CD4-positive, alpha-beta T cell treated with Interleukin-15 for 1 hour (primary cell): ENCODE measurements around the gene GALR2.
A peak's percentile ranks its signal among the peaks of the same experiment; 100 is the strongest.

Experiments used
- DNase-seq: peaks from one replicate; pipeline ENCODE4 v3.0.0-alpha.2; 2020

GALR2 gene

DNA sequence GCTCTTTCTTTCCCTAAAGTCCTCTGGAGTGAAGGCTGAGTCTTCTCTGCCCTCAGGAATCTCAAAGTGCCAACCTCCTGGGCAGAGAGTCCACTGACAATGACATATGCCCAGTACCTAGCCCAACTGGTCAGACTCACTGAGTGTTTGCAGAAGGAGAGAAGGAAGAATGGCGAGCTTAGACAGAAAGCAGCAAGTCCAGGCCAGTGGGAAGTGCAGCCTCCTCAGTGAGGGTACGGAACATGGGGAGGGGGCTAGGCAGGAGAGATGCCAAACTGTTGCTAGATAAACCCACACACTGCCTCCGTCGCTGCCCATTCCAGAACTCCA, 28.3 kb downstream of the GALR2 start:
- DNase-seq = no peak

DNA sequence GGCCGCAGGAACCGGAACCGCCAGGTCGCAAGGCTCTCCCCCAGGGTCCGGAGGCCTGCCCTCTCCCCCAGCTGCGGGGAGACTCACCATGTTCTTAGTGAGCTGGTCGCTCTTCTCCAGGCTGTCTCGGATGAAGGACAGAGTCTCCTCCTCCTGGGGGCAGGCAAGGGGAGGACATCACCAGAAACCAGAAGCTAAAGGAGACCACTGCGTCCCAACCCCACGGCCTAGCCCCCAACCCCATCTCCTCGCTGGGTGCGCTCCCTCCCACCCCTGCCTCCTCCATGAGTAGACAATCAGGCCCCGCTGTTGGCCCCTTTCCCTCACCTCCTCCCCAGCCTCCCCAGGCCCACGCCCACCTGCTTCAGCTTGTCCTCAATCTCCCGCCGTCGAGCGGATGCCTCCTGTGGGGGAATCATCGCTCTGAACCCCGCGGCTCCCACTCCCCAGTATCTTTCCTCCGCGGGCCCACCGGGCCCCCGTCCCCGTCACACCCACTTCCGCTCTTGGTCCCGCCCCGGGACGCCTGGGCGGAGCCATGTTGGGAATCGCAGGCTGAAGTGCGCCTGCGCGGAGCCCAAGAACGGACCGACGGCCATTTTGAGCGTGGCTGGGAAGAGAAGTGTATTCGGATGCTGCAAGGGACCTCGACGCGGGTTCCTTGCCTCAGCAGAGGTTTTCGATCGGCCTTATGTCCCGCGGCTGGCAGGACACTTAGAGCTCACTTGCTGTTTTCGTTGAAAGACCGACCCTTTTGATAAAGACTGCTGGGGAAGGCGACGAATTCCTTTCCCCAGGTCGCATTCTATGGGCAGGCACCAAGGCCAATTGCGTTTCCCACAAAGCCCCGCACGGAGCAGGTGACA, 28.9 kb downstream of the GALR2 start, which contains the start of gene EXOC7:
TSS of gene EXOC7 (minus strand) at position 514 of the 866 bp plus-strand sequence. CDS start at position 419, 95 bp downstream.
- DNase-seq = peak; percentile 91

DNA sequence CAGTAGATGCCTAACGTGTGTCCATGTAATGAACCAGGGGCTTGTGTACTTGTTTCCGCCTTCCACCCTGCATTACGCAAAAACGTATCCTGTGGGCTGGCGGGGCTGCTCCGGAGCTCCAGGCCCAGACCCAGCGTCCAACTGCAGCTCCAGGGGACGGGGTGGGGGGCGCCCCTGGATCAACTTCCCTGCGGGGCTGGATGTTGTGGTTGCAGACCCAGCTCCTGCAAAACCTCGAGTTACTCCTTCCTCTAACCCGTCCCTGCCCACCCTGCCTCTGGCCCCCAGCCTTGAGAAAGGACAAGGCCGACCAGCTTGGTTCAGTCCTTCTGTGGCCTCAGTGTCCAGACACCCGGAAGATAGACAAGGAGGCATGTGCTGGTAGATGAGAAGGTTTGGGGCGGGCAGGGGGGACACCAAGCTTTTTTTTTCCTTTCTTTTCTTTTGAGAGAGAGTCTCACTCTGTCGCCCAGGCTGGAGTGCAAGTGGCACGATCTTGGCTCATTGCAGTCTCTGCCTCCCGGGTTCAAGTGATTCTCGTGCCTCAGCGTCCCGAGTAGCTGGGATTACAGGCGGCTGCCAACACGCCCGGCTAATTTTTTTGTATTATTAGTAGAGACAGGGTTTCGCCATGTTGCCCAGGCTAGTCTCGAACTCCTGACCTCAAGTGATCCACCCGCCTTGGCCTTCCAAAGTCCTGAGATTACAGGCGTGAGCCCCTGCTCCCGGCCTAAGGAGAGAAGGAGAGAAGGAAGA, 29.7 kb downstream of the GALR2 start:
- no peak for DNase-seq

DNA sequence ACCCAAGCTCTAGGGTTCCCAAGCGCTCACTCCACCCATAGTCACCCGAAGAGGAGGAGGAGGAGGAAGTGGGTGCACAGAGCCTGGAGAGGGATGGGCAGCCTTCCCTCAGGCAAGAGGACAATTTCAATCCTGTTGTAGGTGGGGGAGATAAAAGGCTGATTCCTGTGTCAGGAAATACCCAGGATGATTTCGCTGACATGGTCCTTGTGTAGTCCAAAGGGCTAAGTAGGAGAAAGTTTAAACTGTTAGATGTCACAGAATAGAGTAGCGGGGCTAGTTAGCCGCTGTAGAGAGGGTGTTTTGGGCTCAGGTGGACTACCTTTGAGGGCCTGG, 30.3 kb downstream of the GALR2 start:
- no peak for DNase-seq

DNA sequence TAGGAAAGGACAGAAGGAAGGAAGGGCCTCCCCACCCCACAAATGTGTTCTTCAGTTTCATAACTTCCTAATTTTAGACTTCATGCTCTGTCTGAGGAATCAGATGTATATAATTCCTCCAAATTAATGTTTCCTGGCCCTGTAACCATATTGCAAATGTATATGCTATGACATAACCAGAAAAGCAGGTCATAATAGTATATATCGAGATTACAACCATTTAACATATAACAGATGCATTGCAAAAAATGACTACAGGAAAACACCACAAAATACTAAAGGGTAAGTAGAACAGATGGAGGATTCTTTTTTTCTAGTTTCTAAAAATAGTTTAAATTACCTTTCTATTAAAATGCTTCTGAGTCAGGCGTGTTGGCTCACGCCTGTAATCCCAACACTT, 32.1 kb downstream of the GALR2 start:
- DNase-seq = no peak

DNA sequence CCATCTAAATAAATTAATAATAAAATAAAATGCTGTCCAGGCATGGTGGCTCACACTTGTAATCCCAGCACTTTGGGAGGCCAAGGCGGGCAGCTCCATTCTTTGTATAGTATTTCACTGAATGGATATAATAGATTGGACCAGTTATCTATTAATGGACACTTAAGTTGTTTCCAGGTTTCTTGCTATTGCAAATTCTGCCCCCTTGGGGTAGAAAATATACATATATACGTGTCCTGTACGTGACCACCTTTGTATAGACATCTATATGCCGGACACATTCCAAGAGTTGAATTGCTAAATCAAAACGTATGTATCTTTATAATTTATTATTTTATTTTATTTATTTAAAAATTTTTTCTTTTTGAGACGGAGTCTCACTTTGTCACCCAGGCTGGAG, 32.9 kb downstream of the GALR2 start:
- no peak for DNase-seq

DNA sequence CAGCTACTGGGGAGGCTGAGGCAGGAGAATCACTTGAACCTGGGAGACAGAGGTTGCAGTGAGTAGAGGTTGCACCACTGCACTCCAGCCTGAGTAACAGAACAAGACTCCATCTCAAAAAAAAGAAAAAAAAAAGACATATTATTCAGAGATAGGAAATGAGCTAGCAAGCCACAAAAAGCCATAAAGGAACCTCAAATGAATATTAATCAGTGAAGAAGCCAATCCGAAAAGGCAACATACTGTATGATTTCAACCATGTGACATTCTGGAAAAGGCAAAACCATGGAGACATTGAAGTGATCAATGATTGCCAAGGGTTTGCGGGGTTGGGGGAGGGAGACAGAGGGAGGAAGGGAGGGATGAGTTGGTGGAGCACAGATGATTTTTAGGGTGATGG, 37.4 kb downstream of the GALR2 start:
- no peak for DNase-seq

DNA sequence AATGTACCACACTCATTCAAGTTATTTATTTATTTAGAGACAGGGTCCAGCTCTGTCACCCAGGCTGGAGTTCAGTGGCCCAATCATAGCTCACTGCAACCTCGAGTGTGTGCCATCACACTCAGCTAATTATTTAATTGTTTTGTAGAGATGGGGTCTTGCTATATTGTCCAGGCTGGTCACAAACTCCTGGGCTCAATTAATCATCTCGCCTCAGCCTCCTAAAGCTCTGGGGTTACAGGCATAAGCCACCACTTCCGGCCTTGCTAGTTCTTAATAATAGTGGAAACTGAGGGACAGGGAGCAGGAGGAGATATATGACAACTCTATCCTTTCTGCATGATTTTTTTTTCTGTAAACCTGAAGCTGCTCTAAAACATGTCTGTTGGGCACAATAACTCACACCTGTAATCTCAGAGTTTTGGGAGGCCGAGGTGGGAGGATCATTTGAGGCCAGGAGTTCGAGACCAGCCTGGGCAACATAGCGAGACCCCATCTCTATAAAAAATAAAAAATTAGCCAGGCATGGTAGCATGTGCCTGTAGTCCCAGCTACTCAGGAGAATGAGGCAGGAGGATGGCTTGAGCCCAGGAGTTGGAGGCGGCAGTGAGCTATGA, 40.7 kb downstream of the GALR2 start:
- no peak for DNase-seq

DNA sequence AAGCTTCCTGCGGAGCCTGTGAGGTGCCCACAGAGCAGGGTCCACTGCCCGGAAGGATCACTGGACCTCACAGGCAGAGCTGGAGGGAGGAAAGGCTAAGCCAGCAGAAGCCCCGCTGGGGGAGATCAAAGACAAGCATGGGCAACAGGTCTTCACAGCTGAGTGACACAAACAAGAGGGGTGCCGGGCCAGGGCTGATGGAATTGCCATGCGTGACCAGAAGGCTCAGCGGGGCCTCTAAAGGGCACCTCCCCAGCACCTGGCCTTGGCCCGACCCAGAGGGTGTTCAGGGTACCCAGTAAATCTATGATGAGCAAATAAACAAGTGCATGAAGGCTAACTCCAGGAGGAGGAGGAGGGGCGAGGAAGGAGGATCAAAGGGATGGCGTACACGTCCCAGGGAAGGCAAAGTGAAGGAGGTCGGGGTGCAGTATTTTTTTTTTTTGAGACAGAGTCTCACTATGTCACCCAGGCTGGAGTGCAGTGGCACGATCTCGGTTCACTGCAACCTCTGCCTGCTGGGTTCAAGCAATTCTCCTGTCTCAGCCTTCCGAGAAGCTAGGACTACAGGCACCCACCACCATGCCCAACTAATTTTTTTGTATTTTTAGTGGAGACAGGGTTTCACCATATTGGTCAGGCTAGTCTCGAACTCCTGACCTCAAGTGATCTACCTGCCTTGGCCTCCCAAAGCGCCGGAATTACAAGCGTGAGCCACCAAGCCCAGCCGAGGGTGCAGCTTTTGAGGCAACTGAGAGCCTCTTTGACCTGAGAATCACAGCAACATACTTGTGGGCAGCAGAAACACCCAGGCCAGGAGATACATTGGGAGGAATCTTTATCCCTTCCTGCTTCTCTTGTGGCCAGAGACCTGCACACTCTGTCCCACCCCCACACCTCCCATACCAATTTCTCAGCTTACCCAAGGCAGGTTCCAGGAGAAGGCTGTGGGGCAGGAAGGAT, 45.1 kb downstream of the GALR2 start:
- no peak for DNase-seq

DNA sequence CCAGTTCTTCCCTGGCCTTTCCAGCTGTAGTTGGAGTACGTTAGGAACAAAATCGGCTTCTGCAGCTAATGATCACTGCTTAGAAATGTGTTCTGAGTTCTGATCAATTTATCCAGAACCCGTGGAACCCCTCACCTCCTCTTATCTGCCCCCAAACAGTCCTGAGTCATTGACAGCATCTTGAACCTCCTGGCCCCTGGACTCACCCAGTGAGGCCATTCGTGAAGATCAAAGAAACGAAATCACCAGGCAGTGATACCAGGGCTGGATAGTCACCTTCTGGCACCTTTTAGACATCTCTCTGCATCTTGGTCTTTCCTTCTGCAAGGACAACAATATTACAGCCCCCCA, 46.1 kb downstream of the GALR2 start:
- no peak for DNase-seq

DNA sequence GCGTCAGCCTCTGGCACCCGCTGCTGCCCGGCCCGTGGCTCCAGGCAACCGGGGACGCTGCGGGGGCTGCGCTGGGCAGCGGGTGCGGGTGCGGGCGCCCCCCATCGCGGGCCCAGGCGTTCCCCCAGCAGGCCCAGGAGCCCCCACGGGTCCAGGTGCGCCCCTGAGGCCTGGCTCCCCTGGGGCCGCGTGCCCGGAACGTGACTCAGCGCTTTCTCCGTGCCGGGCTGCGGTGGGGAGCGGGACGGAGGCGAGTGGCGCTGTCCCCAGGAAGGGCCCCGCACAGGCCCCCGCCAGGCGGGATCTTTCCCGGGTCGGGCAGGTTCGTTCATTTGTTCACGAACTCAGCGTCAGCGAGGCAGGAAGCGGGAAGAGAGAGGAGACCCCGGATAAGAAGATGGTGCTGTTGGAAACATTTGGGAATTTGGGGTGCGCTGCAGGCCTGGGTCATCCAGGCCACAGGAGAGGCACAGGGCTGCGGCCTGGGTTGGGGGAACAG, 47.4 kb downstream of the GALR2 start:
- no peak for DNase-seq

DNA sequence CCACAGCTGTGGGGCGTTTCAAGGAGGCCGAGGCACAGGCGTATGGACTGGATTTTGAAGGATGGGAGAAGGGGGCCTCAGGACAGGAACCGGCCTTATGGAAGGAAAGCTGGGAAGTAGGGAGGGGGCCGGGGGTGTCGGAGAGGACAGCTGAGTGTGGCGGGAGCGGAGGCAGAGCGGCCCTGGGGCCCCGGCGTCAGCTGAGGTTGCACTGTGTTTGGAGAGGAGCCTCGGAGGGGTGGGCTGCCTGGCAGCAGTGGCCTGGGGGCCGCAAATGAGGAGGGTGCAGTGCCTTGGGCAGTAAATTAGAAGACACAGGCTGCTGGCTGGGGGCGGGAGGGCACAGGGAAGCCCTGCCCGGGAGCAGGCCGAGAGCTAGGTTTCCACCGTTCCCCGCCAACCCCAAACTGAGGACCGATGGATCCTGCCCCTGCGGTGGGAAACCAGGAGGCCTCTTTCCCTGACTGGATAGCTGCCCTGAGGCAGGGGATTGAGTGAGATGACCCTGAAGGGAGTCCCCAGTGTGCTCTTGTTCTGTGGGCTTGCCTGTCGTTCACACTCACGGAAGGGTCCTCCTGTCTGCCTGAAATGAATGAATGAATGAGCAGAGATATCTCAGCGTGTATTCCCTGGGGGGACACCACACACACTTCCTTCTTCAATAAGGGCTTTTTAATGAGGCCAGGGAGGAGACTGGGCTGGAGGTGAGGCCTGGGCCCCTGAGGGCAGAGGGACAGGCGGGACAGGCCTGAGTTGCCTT, 48.0 kb downstream of the GALR2 start:
- DNase-seq = no peak

DNA sequence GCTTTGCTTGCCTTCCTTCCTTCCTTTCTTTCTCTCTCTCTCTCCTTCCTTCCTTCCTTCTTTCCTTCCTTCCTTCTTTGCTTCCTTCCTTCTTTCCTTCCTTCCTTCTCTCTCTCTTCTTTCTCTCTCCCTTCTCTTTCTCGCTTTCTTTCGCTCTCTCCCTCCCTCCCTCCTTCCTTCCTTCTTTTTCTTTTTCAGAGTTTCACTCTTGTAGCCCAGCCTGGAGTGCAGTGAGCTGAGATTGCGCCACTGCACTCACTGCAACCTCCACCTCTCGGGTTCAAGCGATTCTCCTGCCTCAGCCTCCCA, 48.6 kb downstream of the GALR2 start:
- DNase-seq = no peak

DNA sequence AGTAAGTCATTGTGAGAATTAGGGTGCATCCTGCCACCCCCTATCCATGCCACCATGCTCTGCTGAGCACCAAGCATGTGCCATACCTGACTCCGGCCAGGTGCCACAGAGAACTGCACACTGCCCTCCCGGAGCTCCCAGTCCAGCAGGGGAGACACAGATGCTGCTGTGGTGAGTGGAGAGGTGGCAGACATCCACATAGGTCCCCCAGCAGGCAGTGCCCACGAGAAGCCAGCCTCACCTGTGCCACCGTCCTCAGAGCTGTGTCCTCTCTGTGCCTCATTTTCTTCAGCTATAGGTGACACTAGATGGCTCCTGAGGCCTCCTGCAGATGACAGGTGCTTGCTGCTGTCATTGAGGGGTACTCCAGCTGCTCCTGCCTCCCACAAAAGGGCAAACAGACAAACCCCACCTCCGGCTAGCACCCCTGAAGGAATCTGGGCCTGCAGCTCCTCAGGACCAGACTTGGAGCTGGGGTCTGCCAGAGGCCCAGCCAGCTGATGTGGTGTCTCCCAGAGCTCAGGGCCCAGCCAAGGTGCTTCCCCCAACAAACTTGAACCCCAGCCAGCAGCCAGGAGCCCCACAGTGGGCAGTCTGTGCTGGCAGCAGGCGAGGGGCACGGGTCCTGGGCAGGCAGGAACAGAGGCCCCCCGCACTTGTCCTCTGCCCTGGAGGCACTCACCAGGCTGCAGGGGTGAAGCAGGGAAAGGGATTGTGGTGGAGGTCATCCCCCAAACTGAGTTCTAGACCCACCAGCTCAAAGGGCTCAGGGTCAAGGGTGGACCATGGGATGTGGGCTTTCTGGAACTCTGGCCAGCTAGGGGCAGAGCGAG, 49.4 kb downstream of the GALR2 start:
- DNase-seq = no peak

DNA sequence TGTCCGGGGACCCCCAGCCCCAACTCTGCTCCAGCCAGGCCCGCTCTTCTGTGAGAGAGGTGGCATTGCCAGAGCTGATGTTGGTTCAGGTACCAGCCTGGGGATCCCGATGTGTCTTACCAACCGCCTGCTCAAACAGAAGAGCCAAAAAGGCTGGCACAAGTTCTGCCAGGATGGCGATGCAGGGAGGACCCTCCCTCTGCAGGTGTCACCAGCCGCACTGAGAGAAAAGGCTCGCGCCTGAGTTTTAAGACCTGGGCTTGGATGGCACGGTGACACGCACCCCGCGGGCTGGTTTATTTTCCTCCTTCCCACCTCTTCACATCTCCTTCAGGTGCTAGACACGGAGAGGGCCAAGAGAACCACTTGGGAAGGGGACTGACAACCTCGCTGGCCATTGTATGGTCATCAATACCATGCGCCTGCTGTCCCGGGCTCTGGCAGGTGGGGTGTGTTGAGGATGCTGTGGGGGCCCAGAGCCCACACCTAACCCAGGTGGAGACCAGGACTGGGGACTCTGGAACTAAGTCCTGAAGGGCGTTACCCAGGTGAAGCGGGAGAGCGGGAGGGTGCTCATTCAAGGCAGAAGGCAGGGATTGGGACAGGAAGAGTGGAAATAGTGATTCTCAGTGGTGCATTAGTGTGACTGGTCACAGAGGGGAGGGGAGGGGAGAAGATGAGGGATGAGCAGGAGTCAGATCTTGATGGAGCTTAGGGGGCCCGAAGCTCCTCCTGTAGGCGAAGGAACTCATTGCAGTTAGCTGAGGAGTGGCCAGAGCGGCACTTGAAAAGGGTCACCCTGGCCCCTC, 50.2 kb downstream of the GALR2 start:
- no peak for DNase-seq

DNA sequence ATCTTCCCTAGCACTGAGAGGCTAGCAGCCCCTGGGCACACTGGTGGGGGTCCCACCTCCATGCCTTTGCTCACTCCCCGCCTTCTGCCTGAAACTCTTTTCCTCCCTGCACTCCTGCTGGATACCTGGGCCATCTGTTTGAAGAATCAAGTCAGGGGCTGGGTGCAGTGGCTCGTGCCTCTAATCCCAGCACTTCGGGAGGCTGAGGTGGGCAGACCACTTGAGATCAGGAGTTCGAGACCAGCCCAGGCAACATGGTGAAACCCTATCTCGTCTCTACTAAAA, 50.8 kb downstream of the GALR2 start:
- no peak for DNase-seq

DNA sequence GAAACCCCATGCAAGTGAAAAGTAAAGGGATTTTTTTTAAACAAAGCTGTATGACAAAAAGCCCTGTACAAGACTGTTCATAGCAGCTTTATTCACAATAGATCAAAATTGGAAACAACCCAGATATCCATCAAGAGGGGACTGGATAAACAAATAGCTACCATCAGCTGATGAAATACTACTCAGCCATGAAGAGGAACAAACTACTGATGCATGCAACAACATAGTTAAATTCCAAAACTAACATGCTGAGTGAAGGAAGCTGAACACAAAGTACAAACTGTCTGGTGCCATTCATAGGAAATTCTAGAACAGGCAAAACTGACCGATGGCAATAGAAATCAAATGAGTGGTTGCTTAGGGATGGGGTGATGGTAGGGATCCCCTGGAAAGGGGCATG, 51.3 kb downstream of the GALR2 start:
- DNase-seq = no peak
